Activated CD4-positive, alpha-beta T cell treated with anti-CD3 and anti-CD28 coated beads for 36 hours (primary cell): ENCODE measurements around the gene SPATA31D1. TPM values are rescaled to one million over a fixed set of nuclear protein-coding genes. Genes with fewer than 3 reads are reported as not detected.
"Not testable (repeated sequence)": the region's sequence is repeated elsewhere in the genome, so short reads cannot be mapped to it uniquely, and the experiment has no call there.

Experiments
- ATAC-seq: fragments of 200-7000 bp; cut with Tn5 transposase; one replicate; pipeline ENCODE4 v1.10.0; 2021; ENCODE audit warnings: mild to moderate bottlenecking, moderate library complexity
- CTCF ChIA-PET: fragments of 350-600 bp; sonication (Branson Sonifier 250); formaldehyde crosslinking; loops from one replicate; lab custom pipeline; 2021; ENCODE audit warnings: antibody characterized with exemption; lab: Charles Lee
- POLR2A ChIA-PET: fragments of 350-600 bp; sonication (Branson Sonifier 250); formaldehyde crosslinking; loops from one replicate; lab custom pipeline; 2021; ENCODE audit warnings: antibody characterized with exemption, inconsistent platforms; lab: Charles Lee
- DNase-seq: peaks from one replicate; pipeline ENCODE4 v3.0.0-alpha.2; 2020
- H3K27ac Mint-ChIP-seq: one replicate; pipeline ENCODE4 v1.8.0; 2021; ENCODE audit warnings: mixed read lengths
- H3K27me3 Mint-ChIP-seq: one replicate; pipeline ENCODE4 v1.8.0; 2021; ENCODE audit warnings: mixed read lengths
- H3K36me3 Mint-ChIP-seq: one replicate; pipeline ENCODE4 v1.8.0; 2021; ENCODE audit warnings: low read depth, mixed read lengths
- H3K4me1 Mint-ChIP-seq: one replicate; pipeline ENCODE4 v1.8.0; 2021; ENCODE audit warnings: mixed read lengths
- H3K4me3 Mint-ChIP-seq: one replicate; pipeline ENCODE4 v1.8.0; 2021; ENCODE audit warnings: mild to moderate bottlenecking, moderate library complexity, mixed read lengths
- H3K9me3 Mint-ChIP-seq: one replicate; pipeline ENCODE4 v1.8.0; 2021; ENCODE audit warnings: low read depth, mixed read lengths
- intact Hi-C, 2 experiments: fragments of 100-400 bp; cut with DNase I in 1 of 2; cut with micrococcal nuclease in 1 of 2; formaldehyde crosslinking; loops; one replicate each; pipeline versions ENCODE4 v1.14.2 to v1.15.1; 2022 to 2024; cut with DNase I, micrococcal nuclease
- total RNA-seq, 2 experiments: library from RNA; stranded (reverse); gene quantifications; one replicate each; pipeline ENCODE4 v1.2.3, GENCODE V29; 2021

Gene SPATA31D1
- total RNA-seq = not detected

- H3K27me3 Mint-ChIP-seq, POLR2A ChIA-PET, CTCF ChIA-PET, H3K9me3 Mint-ChIP-seq, ATAC-seq, H3K4me1 Mint-ChIP-seq, intact Hi-C loops, H3K36me3 Mint-ChIP-seq, DNase-seq, H3K27ac Mint-ChIP-seq, H3K4me3 Mint-ChIP-seq: not testable (repeated sequence)
These were observed at the start of gene SPATA31D1 for GRCh38 chr9:81988472-81988871. Gene SPATA31D1 (plus strand): TSS chr9:81988772. CDS start chr9:81988819, 47 bp downstream.

GRCh38 chr9:81943393-81943792 lies 45.2 kb upstream of the SPATA31D1 start, which contains the start of gene SPATA31D3:
Gene SPATA31D3 (plus strand): TSS chr9:81943500. CDS start chr9:81943586, 86 bp downstream.
- DNase-seq, POLR2A ChIA-PET, intact Hi-C loops, H3K27me3 Mint-ChIP-seq, H3K4me3 Mint-ChIP-seq, H3K27ac Mint-ChIP-seq, H3K9me3 Mint-ChIP-seq, H3K4me1 Mint-ChIP-seq, H3K36me3 Mint-ChIP-seq, ATAC-seq, CTCF ChIA-PET: not testable (repeated sequence)

DNA sequence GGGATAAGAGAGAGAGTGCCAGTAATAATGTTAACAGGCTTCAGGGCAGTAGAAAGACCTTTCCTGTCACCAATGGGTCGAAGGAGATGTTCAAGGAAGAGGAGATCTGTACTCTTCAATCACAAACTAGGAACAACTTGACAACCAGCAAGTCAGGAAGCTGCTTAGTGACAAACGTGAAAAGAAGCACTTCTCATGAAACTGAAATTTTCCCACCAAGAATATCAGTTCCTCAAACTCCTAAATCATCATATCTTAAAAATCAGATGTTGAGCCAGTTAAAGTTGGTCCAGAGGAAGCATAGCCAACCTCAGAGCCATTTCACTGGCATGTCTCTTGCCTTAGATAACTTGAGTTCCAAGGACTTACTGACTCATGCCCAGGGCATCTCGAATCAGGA lies 39.9 kb upstream of the SPATA31D1 start:
- DNase-seq, H3K36me3 Mint-ChIP-seq, H3K4me3 Mint-ChIP-seq, intact Hi-C loops, H3K27ac Mint-ChIP-seq, POLR2A ChIA-PET, H3K4me1 Mint-ChIP-seq, H3K9me3 Mint-ChIP-seq, ATAC-seq, H3K27me3 Mint-ChIP-seq, CTCF ChIA-PET: not testable (repeated sequence)

DNA sequence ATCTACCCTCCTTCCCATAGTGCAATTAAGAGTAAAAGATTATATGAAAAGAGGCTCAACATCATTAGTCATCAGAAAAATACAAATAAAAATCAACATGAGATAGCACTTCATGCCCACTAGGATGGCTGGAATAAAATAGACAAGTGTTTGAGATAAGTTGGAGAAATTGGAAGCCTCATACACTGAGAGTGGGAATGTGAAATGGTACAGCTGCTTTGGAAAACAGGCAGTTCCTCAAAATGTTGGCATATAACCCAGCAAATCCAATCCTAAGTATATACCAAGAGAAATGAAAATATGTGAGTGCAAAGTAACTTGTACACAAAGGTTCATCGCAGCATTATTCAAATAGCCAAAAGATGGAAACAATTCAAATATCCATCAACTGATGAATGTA lies 35.5 kb upstream of the SPATA31D1 start:
- Mint-ChIP-seq H3K27ac (no peak overlapping the region), H3K4me1 (no peaks in the 10 kb centered on the region), H3K4me3 (no peak overlapping the region), H3K36me3 (no peaks in the 10 kb centered on the region), H3K27me3 (no peaks in the 10 kb centered on the region), H3K9me3 (peaks cover 25% of the 10 kb centered on the region)
- DNase-seq = no peak
- POLR2A ChIA-PET = no interaction called here
- intact Hi-C loops = no loop called here
- CTCF ChIA-PET = no interaction called here
- no peak for ATAC-seq

DNA sequence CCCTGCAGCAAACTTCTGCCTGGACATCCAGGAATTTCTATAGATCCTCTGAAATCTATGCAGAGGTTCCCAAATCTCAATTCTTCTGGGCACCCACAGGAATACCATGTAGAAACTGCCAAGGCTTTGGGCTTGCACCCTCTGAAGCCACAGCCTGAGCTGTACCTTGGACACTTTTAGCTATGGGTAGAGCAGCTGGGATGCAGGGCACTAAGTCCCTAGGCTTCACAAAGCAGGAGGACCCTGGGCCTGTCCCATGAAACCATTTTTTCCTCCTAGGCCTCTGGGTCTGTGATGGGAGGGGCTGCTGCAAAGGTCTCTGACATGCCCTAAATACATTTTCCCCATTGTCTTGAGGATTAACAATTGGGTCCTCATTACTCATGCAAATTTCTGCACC lies 32.9 kb upstream of the SPATA31D1 start:
- intact Hi-C loops = no loop called here
- H3K27me3 Mint-ChIP-seq = no peaks in the 10 kb centered on the region
- ChIA-PET POLR2A (no interaction called here), CTCF (no interaction called here)
- no peaks in the 10 kb centered on the region for H3K4me1 Mint-ChIP-seq
- no peaks in the 10 kb centered on the region for H3K36me3 Mint-ChIP-seq
- peaks cover 22% of the 10 kb centered on the region for H3K9me3 Mint-ChIP-seq
- ATAC-seq (no peak), DNase-seq (no peak)
- no peak overlapping the region for H3K4me3 Mint-ChIP-seq
- no peak overlapping the region for H3K27ac Mint-ChIP-seq

- intact Hi-C loops = no loop called here
- ATAC-seq = no peak
- Mint-ChIP-seq H3K4me3 (no peak overlapping the region), H3K4me1 (no peaks in the 10 kb centered on the region), H3K27ac (no peak overlapping the region), H3K36me3 (no peaks in the 10 kb centered on the region), H3K27me3 (no peaks in the 10 kb centered on the region), H3K9me3 (no peaks in the 10 kb centered on the region)
- ChIA-PET CTCF (no interaction called here), POLR2A (no interaction called here)
- DNase-seq = no peak
These were observed 24.1 kb upstream of the SPATA31D1 start for GRCh38 chr9:81964218-81965171.

- Mint-ChIP-seq H3K27me3 (no peaks in the 10 kb centered on the region), H3K4me3 (no peak overlapping the region), H3K9me3 (no peaks in the 10 kb centered on the region), H3K27ac (no peak overlapping the region), H3K4me1 (no peaks in the 10 kb centered on the region), H3K36me3 (no peaks in the 10 kb centered on the region)
- ATAC-seq (no peak), DNase-seq (no peak)
- ChIA-PET POLR2A (no interaction called here), CTCF (no interaction called here)
- intact Hi-C loops = no loop called here
These were observed 20.5 kb upstream of the SPATA31D1 start for GRCh38 chr9:81968026-81968425.

DNA sequence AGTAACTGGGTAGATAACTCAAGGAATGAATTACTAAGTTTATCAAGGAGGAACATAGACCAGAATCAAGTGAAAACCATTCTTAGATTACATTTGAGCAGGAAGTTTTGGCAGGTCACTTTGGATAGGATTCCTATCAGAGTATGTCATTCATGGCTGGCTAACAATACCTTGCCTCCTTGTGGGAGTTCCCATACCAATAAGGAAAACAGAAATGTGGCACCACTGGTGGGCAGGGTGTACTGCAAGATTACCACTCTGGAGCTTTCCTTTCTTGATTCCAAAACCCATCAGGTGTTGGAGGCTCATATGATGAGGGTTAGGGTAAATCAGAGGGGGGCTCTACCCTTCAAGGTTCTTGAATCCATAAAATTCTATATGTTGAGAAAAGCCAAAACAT lies 18.6 kb upstream of the SPATA31D1 start:
- ChIA-PET POLR2A (no interaction called here), CTCF (interaction anchor here (0.6 kb wide), 1 partner anchor 1574 kb away, joined by 3 read pairs; no protein-coding TSS in a partner anchor)
- intact Hi-C loops = no loop called here
- H3K36me3 Mint-ChIP-seq = no peaks in the 10 kb centered on the region
- H3K27ac Mint-ChIP-seq = no peak overlapping the region
- no peaks in the 10 kb centered on the region for H3K4me1 Mint-ChIP-seq
- ATAC-seq (no peak), DNase-seq (no peak)
- H3K27me3 Mint-ChIP-seq = no peaks in the 10 kb centered on the region
- no peak overlapping the region for H3K4me3 Mint-ChIP-seq
- H3K9me3 Mint-ChIP-seq = no peaks in the 10 kb centered on the region

DNA sequence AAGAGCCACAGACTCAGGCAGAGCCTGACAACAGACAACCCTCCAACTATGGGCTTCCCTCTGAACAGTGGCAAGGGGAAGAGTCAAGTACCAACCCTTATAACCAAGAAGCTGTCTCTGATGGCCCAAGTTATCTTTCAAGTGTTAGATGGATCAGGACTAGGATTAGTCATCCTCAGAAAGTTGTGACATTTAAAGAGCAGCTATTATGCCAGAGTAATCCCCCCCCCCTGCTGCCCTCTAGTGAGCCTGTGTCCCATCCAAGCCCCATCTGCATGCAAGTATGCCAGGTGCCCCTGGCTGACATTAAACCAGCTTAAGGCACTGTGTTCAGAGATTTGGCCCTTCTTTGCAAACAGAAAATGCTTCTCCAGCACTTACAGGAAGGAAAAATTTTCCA lies 16.8 kb upstream of the SPATA31D1 start:
- Mint-ChIP-seq H3K4me3 (no peak overlapping the region), H3K4me1 (no peaks in the 10 kb centered on the region), H3K27me3 (no peaks in the 10 kb centered on the region), H3K27ac (no peak overlapping the region), H3K36me3 (no peaks in the 10 kb centered on the region), H3K9me3 (peaks cover 2% of the 10 kb centered on the region)
- ChIA-PET POLR2A (no interaction called here), CTCF (interaction anchor here (0.7 kb wide), 1 partner anchor 965 kb away, joined by 3 read pairs; no protein-coding TSS in a partner anchor)
- intact Hi-C loops = no loop called here
- no peak for DNase-seq
- no peak for ATAC-seq

DNA sequence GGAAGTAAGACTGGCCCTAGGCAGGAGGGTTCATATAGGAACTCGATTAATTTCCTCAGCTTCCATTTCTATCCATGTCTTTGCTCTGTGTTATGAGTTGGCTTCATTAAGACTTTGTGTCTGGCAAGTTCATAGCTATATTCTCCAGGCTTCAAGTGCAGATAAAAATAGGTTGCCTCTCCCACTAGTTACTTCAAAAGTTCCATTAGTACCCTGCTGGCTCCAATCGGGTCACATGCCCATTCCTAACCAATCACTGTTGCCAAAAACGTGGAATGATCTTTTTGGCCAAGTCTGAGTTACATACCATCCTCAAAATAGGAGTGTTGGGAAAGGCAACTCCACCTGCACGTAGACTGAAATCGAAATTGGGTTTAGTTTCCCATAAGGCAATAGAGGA lies 13.8 kb upstream of the SPATA31D1 start:
- DNase-seq = no peak
- CTCF ChIA-PET = no interaction called here
- Mint-ChIP-seq H3K9me3 (peaks cover 2% of the 10 kb centered on the region), H3K27ac (no peak overlapping the region), H3K4me3 (no peak overlapping the region), H3K27me3 (no peaks in the 10 kb centered on the region), H3K36me3 (no peaks in the 10 kb centered on the region), H3K4me1 (no peaks in the 10 kb centered on the region)
- POLR2A ChIA-PET = no interaction called here
- no peak for ATAC-seq
- intact Hi-C loops = no loop called here

DNA sequence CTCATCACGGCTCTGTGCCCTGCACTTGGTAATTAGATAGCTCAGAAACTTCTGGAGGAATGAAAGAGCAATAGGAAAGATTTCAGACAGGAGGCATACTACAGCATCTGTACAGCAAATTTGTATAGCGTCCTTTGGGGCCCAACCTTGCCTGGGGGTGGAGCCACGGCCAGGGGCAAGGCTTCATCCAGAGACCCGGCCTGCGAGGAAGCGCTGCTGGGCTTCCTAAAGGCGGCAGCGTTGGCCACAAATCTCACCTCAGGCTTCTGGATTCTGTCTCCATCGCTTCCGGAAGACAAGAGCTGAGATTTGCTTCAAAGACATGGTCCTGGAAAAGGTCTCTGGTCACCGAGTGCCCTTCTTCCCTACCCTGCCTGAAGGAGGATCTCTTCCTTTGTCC lies 12.2 kb upstream of the SPATA31D1 start:
- Mint-ChIP-seq H3K27ac (no peak overlapping the region), H3K9me3 (peaks cover 2% of the 10 kb centered on the region), H3K4me3 (no peak overlapping the region), H3K4me1 (no peaks in the 10 kb centered on the region), H3K36me3 (no peaks in the 10 kb centered on the region), H3K27me3 (no peaks in the 10 kb centered on the region)
- intact Hi-C loops = no loop called here
- POLR2A ChIA-PET = no interaction called here
- no peak for DNase-seq
- CTCF ChIA-PET = no interaction called here
- no peak for ATAC-seq

DNA sequence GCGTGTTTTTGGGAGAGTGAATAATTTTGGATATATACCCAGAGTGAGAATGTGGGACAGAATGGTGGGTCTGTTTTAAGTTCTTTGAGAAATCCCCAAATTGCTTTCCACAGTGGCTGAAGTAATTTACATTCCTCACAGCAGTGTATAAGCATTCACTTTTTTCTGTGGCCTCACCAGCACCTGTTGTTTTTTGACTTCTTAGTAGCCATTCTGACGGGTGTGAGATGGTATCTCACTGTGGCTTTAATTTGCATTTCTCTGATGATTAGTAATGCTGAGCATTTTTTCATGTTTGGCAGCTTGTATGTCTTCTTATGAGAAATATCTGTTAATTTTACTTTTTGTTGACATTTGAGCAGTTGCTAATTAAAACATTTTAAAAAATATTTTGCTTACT lies 9.4 kb upstream of the SPATA31D1 start:
- peaks cover 2% of the 10 kb centered on the region for H3K27me3 Mint-ChIP-seq
- ATAC-seq = no peak
- no peak overlapping the region for H3K27ac Mint-ChIP-seq
- no peaks in the 10 kb centered on the region for H3K4me1 Mint-ChIP-seq
- H3K9me3 Mint-ChIP-seq = peaks cover 2% of the 10 kb centered on the region
- ChIA-PET POLR2A (no interaction called here), CTCF (interaction anchor here (0.6 kb wide), 1 partner anchor 1570 kb away, joined by 3 read pairs; no protein-coding TSS in a partner anchor)
- H3K36me3 Mint-ChIP-seq = no peaks in the 10 kb centered on the region
- no peak for DNase-seq
- intact Hi-C loops = no loop called here
- no peak overlapping the region for H3K4me3 Mint-ChIP-seq
